Panc1 (cell line): ENCODE measurements around the gene MEGF6.

ENCODE experiments used
- POLR2AphosphoS5 ChIP-seq: IDR thresholded peaks from 2 replicates; pipeline ENCODE4 v1.6.1; 2012; ENCODE audit warnings: mild to moderate bottlenecking, low read depth, low read length, moderate library complexity
- TCF7L2 ChIP-seq: IDR thresholded peaks from 2 replicates; pipeline ENCODE4 v1.6.1; 2011; ENCODE audit warnings: mild to moderate bottlenecking, low read depth, low read length, inconsistent platforms
- TF ChIP-seq, protein P1 (sequence below): fragments of 450-650 bp; IDR thresholded peaks from 2 replicates; pipeline ENCODE4 v1.5.1; 2017; ENCODE audit warnings: mild to moderate bottlenecking
- TF ChIP-seq, protein P2 (sequence below), 2 experiments: IDR thresholded peaks; 2 replicates each; pipeline ENCODE4 v1.6.1; 2011 to 2012; ENCODE audit warnings: low read depth in 2 of 2, control low read depth in 1 of 2, low read length in 1 of 2, mild to moderate bottlenecking in 1 of 2, moderate library complexity in 1 of 2; ENCODE audit not compliant: insufficient read depth in 1 of 2

DNA sequence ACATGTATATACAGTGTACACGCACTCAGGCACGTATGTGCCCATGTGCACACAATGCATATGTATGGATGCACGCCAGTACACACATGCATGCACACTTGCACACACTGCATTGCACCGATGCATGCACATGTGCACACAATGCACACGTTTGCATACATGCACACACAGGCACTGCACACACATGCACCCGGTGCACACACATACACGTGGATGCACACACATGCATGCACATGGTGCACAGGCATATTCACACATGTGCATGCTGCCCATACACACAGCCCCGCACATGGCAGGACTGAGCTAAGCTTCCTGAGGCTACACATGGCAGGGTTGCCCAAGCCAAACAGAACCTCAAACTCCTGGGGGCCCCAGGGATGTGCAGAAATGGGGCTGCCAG is 137.3 kb downstream of the MEGF6 start:
- no peak for TF ChIP-seq TCF7L2
- TF ChIP-seq, protein P1, sequence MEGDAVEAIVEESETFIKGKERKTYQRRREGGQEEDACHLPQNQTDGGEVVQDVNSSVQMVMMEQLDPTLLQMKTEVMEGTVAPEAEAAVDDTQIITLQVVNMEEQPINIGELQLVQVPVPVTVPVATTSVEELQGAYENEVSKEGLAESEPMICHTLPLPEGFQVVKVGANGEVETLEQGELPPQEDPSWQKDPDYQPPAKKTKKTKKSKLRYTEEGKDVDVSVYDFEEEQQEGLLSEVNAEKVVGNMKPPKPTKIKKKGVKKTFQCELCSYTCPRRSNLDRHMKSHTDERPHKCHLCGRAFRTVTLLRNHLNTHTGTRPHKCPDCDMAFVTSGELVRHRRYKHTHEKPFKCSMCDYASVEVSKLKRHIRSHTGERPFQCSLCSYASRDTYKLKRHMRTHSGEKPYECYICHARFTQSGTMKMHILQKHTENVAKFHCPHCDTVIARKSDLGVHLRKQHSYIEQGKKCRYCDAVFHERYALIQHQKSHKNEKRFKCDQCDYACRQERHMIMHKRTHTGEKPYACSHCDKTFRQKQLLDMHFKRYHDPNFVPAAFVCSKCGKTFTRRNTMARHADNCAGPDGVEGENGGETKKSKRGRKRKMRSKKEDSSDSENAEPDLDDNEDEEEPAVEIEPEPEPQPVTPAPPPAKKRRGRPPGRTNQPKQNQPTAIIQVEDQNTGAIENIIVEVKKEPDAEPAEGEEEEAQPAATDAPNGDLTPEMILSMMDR = no peak
- no peak for TF ChIP-seq POLR2AphosphoS5
- TF ChIP-seq, protein P2, sequence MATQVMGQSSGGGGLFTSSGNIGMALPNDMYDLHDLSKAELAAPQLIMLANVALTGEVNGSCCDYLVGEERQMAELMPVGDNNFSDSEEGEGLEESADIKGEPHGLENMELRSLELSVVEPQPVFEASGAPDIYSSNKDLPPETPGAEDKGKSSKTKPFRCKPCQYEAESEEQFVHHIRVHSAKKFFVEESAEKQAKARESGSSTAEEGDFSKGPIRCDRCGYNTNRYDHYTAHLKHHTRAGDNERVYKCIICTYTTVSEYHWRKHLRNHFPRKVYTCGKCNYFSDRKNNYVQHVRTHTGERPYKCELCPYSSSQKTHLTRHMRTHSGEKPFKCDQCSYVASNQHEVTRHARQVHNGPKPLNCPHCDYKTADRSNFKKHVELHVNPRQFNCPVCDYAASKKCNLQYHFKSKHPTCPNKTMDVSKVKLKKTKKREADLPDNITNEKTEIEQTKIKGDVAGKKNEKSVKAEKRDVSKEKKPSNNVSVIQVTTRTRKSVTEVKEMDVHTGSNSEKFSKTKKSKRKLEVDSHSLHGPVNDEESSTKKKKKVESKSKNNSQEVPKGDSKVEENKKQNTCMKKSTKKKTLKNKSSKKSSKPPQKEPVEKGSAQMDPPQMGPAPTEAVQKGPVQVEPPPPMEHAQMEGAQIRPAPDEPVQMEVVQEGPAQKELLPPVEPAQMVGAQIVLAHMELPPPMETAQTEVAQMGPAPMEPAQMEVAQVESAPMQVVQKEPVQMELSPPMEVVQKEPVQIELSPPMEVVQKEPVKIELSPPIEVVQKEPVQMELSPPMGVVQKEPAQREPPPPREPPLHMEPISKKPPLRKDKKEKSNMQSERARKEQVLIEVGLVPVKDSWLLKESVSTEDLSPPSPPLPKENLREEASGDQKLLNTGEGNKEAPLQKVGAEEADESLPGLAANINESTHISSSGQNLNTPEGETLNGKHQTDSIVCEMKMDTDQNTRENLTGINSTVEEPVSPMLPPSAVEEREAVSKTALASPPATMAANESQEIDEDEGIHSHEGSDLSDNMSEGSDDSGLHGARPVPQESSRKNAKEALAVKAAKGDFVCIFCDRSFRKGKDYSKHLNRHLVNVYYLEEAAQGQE (IDR thresholded peaks at IDR 0.05; ENCODE audit: insufficient read depth in 1 of 2, low read depth in 2 of 2, low read length in 1 of 2) = no peak
